Adrenal gland (tissue), 5 donors: Measurements from ENCODE around the gene RAB12.

Source experiments
- CTCF ChIP-seq, 6 experiments: fragments of 450-650 bp in 4 of 6; fragments of 200-600 bp in 2 of 6; sonication (generic) in 1 of 6; IDR thresholded peaks; 1 replicate in 5 of 6; 2 replicates in 1 of 6; pipeline versions ENCODE4 v1.5.1 to v1.8.0; 2016 to 2021; ENCODE audit warnings: antibody characterized with exemption in 6 of 6, mild to moderate bottlenecking in 2 of 6, moderate library complexity in 1 of 6
- POLR2A ChIP-seq, 2 donors: fragments of 450-650 bp; IDR thresholded peaks; one replicate each; pipeline ENCODE4 v1.6.1; 2017; ENCODE audit warnings: antibody characterized with exemption in 2 of 2, mild to moderate bottlenecking in 2 of 2, moderate library complexity in 1 of 2
- donor health status: DM: no; HTN: no; CAD: no.

GRCh38 chr18:8686611-8687010 lies 77.4 kb downstream of the RAB12 start:
- no peak for TF ChIP-seq CTCF (IDR thresholded peaks at IDR 0.05)
- TF ChIP-seq POLR2A (IDR thresholded peaks at IDR 0.05): no peak
